ENCODE data around the gene ARHGAP26.
"Not testable (repeated sequence)": the region's sequence is repeated elsewhere in the genome, so short reads cannot be mapped to it uniquely, and the experiment has no call there.

The ARHGAP26 gene

DNA sequence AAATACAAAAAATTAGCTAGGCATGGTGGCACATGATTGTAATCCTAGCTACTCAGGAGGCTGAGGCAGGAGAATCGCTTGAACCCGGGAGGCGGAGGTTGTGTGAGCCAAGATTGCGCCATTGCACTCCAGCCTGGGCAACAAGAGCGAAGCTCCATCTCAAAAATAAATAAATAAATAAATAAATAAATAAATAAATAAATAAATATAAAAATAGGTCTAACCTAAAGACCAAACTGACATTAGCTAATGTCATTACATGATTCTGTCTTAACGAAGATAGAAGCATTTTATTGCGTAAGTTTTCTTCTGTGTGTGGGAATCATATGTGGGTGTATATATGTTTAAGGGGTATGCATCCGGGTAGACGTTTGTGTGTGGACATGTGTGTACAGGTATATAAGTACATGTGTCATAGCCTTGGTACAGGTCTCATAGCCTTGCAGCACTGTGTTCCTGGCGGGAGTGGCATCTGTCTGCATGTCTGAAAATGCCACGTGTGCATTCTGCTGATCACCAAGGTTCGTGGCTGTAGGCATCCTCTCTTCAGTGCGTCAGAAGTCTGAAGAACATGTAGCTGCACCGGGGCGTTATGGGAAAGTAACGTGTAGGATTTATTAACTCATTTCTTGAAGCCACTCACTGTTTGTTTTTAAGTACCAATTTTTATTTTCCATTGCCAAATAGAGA, 335.2 kb downstream of the ARHGAP26 start:
- FAIRE-seq (no peak), DNase-seq (ENCODE audit: insufficient read length, low spot score) (no peak)
- no peak for TF ChIP-seq POLR2A (IDR thresholded peaks at IDR 0.05; ENCODE audit: low read depth, low read length)

DNA sequence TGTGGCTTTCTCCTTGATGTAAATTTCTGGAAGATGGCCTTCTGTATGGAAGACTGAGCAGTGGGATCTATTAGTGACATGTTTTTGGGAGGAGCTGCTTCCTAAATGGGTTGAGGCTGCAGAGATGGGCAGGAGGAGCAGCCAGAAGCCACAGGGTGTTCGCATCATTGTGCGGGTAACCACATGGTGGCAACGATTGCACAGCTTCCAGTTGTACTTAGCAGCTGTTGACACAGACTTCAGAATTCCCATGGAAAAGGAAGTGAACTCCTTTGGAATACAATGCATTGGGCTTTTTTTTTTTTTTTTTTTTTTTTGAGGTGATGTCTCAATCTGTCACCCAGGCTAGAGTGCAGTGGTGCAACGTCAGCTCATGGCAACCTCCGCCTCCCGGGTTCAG, 336.0 kb downstream of the ARHGAP26 start:
- FAIRE-seq (no peak), DNase-seq (ENCODE audit: insufficient read length, low spot score) (peak; percentile 34)
- no peak for TF ChIP-seq POLR2A (IDR thresholded peaks at IDR 0.05; ENCODE audit: low read depth, low read length)

DNA sequence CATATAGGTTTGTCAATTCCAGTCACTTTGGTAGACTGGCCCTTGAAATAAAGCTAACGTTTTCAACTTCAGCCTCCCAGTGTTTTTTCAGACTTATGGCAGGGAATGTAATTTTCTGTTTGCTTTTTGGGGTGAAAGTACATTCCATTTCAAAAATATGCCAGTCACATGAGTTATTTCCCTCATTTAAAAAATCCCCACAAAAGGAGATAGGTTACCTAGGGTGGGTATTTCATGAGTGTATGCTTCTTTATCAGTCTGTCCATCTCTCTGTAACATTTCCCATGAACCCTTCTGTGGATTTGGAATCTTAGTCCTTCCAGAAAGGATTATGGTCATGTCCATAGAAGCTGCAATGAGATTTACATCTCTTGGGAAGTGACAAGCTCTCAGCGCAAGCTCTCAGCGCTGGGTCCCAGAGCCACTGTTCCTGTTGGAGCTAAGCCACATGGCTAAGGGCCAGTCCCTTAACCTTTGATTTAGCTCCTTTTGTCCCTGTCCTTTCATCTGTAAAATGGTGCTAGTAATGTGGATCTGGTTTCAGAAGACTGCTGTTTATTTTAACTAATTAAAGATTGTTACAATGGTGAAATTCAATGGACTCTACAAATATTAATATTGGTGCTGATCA, 338.4 kb downstream of the ARHGAP26 start:
- DNase-seq (ENCODE audit: insufficient read length, low spot score): no peak
- FAIRE-seq: no peak
- no peak for TF ChIP-seq POLR2A (IDR thresholded peaks at IDR 0.05; ENCODE audit: low read depth, low read length)

DNA sequence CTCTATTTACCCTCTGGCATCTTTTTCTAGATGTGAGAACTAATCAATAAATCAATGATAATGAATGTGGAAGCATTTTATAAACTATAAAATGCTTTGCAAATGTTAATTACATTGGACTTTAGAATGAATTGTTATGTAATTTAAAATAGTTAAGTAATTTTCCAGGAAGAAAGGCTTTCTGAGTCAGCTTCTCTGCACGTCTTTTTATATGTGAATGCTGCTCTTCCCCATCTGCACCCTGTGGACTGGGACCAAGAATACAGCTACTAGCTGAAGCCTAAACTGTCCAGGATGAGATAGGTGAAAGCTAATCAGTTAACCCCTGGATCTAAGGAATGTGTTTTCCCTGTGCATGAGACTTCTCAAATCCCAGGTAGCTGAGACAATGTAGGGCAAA, 340.4 kb downstream of the ARHGAP26 start:
- no peak for TF ChIP-seq POLR2A (IDR thresholded peaks at IDR 0.05; ENCODE audit: low read depth, low read length)
- DNase-seq (ENCODE audit: insufficient read length, low spot score) (no peak), FAIRE-seq (no peak)

DNA sequence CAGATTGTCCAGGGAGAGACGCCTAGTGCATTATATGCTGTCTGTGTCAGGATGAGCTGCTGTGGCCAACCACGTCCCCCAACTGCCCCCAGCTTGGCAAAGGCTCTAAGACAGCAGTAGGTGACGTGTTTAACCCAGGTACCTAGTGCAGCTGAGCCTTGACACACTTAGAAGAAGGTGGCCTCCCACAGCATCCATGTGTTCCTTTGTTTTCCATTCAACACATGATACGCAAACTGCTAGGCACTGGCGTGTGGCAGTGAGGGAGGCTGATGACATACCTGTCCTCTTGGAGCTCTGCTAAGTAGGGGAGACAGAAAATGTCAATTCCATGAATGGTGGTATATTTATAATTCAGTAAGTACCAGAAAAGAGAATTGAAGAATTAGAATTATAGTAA, 341.6 kb downstream of the ARHGAP26 start:
- FAIRE-seq: no peak
- TF ChIP-seq POLR2A (IDR thresholded peaks at IDR 0.05; ENCODE audit: low read depth, low read length): no peak
- DNase-seq (ENCODE audit: insufficient read length, low spot score): no peak

DNA sequence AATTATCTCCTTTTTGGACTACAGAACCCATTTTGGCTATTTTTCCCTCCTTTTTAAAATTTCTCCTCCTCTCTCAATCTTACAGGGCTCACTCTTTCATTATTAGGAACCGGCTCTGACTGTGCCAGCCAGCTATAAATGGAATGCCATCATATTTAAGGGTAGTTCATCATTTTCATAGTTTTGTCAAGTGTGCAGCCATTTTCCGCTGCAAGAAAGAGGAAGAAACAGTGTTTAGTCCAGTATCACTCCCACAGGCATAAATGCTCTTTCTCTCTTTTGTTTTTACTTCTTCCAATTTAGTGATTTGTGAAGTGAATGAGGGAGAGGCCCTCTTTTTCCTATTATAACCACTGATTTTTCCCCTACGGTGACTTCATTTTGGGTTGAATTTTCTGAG, 343.3 kb downstream of the ARHGAP26 start:
- TF ChIP-seq POLR2A (IDR thresholded peaks at IDR 0.05; ENCODE audit: low read depth, low read length): no peak
- no peak for DNase-seq (ENCODE audit: insufficient read length, low spot score)
- no peak for FAIRE-seq

DNA sequence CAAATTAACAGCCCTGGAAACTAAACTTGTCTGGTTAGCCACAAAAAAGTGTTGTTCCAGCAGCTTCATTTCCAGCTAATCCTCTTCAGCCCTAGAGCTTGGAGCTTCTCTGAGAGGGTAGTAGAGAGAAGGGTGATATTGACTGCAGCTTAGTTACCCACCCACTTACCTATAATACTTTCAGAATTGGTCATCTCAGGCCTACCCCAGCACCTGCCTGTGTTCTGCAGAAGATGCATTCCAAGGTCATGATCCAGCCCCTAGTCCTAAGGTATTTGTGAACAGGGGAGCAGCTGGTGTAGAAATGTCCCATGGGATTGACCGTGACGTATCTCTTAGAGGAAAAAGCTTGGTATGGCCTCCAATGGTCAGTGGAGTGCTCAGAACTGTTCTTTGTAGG, 344.3 kb downstream of the ARHGAP26 start:
- DNase-seq (ENCODE audit: insufficient read length, low spot score) (no peak), FAIRE-seq (no peak)
- TF ChIP-seq POLR2A (IDR thresholded peaks at IDR 0.05; ENCODE audit: low read depth, low read length): no peak

DNA sequence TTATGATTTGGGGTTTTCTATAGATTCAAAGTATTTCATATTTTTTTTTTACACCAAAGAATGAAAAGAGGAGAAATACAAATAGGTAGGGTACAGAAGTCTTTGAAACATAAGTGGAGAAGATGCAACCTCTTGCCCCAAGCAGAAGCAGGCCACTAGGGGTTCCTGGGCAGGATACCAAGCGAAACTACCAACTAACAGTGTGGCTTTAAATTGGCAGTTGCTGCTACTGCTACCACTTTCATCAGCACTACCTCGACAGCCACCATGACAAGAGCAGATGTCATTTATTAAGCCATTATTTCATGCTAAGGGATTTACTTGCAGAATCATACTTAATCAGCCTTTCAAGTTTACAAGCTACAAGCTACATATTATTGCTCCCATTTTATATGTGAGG, 345.2 kb downstream of the ARHGAP26 start:
- FAIRE-seq (no peak), DNase-seq (ENCODE audit: insufficient read length, low spot score) (no peak)
- TF ChIP-seq POLR2A (IDR thresholded peaks at IDR 0.05; ENCODE audit: low read depth, low read length): no peak

DNA sequence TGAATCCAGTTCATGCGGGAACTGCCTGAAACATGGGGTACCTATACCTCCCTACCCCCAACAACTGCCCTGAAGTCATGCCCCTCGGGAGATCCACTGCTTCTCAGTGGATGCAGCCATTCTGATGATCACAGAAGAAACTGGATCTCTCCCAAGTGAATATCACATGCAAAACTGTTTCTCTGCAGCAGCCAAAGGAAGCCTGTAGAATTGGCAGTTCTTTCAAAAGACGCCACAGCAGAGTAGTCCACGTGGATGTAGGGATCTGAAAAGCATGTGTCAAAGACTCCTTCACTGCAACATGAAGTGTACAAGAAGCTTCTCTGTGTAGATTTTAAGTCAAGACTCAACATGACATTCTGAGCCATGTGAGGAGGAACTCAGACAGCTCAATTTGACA, 346.6 kb downstream of the ARHGAP26 start:
- TF ChIP-seq POLR2A (IDR thresholded peaks at IDR 0.05; ENCODE audit: low read depth, low read length): no peak
- FAIRE-seq: no peak

DNA sequence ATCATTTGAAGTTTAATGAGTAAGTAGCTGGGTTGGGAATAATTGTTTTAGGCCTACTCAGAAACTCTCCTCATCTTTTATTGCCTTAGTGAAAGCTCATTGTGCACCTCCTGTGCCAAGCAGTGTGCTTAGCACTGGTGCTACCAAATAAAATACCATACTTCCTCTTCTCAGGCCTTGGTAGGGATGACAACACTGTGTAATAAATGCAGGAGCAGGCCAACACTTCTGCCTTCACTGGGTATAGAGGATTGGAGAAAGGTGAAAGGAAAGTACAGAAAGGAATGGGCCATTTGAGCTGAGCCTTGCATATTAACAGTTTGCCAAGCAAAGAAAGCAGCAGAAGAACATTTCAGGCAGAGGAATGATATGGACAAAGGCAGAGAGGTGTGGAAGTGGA, 347.6 kb downstream of the ARHGAP26 start:
- FAIRE-seq (no peak), DNase-seq (ENCODE audit: insufficient read length, low spot score) (no peak)
- TF ChIP-seq POLR2A (IDR thresholded peaks at IDR 0.05; ENCODE audit: low read depth, low read length): no peak

More for the DNA sequence above, 346.6 kb downstream of the ARHGAP26 start:
- DNase-seq (ENCODE audit: insufficient read length, low spot score): no peak

DNA sequence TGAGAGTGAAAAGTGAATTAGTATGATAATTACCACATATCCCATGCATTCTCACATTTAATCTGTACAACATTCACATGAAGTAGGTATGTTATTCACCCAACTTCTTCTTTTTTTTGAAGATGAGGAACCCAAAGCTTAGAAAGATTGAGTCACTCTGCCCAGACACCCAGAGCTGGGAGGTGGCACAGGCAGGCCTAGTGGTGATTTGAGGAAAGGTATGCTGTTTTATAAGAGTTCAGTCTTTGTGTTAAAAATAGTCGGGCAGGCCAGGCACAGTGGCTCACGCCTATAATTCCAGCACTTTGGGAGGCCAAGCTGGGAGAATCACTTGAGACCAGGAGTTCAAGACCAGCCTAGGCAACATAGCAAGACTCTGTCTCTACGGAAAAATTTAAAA, 348.0 kb downstream of the ARHGAP26 start:
- no peak for TF ChIP-seq POLR2A (IDR thresholded peaks at IDR 0.05; ENCODE audit: low read depth, low read length)
- DNase-seq (ENCODE audit: insufficient read length, low spot score): no peak
- no peak for FAIRE-seq

DNA sequence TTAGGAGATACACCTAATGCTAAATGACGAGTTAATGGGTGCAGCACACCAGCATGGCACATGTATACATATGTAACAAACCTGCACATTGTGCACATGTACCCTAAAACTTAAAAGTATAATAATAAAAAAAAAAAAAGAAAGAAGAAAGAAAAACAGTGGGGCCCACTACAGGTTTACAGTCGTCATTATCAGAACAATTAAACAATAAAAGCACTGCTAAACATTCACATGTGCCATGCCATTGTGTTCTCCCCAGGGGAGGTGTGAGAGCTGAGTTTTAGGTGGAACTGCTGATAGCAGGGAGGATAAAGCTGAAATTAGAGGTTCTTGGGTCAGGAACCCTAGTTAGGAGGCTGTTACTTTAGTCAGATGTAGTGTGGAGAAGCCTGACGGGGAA, 348.6 kb downstream of the ARHGAP26 start:
- not testable (repeated sequence) for FAIRE-seq; DNase-seq (ENCODE audit: insufficient read length, low spot score)

DNA sequence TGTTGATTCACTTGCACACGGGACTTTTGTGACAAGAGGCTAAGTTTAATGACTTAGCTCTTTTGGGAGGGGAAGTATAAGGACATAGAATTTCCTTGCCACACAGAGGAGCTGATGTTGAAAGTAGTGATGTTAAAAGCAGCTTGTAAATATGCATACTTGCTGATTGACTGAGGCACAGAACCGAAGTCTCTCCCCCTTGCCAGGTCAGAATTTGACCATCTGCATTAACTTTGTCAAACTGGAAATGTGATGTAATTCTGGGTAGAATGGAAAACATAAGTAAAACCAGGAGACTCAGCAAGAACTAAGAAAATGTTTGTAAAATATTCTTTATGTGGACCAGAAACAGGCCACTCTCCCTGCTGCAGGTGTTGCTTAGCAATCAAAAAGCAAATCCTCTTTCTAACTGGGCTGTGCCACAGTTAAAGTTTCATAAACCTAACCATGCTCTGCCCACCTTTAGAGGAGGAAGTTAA, 349.2 kb downstream of the ARHGAP26 start:
- FAIRE-seq (no peak), DNase-seq (ENCODE audit: insufficient read length, low spot score) (no peak)
- TF ChIP-seq POLR2A (IDR thresholded peaks at IDR 0.05; ENCODE audit: low read depth, low read length): no peak

DNA sequence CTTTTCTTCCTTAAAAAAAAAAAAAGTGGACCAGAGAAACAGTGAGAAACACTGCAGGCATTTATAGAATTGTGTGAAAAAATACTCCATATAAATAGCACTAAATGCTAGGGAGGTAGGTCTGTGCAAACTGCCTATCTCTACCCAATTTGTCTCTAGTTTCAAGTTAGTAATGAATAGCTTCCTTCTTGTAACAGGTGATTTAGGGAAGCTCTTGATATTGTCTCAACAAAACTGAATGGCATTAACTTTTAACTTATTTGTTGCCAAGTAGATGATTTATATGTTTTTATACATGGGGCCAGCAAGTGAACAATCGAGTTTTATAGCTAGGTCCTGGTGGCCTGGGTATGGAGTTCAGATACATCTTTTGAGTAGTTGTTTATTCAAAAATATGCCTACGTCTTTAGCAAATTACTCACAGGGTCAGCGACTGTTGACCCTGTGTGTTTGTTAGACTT, 349.7 kb downstream of the ARHGAP26 start:
- no peak for TF ChIP-seq POLR2A (IDR thresholded peaks at IDR 0.05; ENCODE audit: low read depth, low read length)
- FAIRE-seq: no peak
- DNase-seq (ENCODE audit: insufficient read length, low spot score): no peak

DNA sequence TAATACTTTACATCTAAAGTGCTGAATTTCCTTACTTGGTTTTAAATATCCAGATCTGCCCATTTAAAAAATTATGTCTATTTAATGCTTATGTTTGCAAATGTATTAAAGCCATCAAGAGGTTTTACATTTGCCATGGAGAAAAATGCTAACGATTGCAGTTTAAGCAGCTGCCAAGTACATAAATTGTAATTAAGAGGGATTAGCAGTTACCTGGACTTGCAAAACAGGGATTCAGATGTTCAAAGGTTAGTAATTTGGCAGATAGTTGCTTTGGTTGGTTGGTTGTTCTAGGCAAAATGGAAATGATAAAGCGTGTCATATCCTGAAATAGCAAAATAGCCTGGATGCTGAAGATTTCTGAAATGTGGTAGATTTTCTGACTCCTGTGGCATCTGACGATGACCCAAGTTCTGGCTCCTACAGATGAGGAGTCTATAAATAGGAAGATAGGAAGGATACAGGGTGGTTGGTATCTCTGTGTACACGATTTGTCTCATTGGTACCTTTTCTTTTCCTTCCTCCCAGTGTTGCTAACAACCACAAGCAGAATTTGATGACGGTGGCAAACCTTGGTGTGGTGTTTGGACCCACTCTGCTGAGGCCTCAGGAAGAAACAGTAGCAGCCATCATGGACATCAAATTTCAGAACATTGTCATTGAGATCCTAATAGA, 350.4 kb downstream of the ARHGAP26 start:
- no peak for TF ChIP-seq POLR2A (IDR thresholded peaks at IDR 0.05; ENCODE audit: low read depth, low read length)
- no peak for DNase-seq (ENCODE audit: insufficient read length, low spot score)
- no peak for FAIRE-seq
